Measurements from ENCODE around the gene PEAK3. TPM values are rescaled to one million over a fixed set of nuclear protein-coding genes. Genes with fewer than 3 reads are reported as not detected.

The PEAK3 gene
- total RNA-seq, 4 donors from 2014 or later, result 0.27 to 1.6 (median 0.59) TPM

DNA sequence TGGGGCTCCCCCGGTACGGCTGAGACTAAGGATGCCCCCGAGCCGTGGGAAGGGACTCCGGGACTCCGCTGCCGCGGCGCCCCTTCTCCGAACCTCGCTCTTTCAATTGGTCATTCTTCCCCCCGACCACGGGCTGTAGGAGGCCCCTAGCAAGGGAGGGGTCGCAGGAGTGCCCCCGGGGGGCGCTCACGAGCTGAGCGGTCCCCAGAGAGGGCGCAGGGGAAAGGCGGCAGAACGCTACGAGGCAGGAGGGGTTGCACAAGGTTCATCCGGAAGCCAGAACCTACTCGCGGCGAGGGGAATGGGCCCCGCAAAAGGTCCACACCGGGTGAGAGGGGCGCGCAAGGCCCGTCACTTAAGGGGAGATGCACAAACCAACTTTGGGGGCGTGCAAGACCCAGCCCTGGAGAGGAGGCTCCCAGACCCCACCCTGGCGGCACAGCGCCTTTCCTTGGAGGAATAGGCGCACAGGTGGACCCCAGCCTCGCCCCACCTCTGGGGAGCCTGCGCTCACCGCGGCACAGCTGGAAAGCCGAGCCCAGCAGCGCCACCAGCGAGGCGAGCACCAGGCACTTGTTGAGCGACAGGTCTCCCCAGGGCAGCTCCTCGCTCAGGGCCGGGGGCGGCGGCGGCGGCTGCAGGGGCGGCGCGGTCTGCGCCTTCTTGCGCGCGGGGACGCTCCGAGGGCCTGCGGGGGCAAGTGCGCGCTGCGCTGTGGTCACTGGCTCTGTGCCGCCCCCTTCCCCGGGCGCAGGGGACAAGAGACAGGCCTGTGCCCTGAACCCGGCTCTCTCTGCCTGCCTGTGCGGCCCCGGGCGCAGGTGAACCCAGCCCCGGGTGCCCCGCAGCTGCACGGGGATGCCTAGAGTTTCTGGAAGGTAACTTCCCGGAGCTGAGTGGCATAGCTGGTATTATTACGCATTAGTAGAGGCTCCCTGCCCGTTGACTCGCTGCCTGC is 28.6 kb downstream of the PEAK3 start:
- no peak for DNase-seq
- WGBS, 2 donors, result 5 to 6% methylated on average over 11 to 51 of the region's 77 CpGs
- Histone ChIP-seq H3K4me3 (replicated peaks in 1 of 3) (no peak overlapping the region), H3K4me1 (peaks cover 0 to 38% of the 10 kb centered on the region in 2 donors), H3K36me3 (no peaks in the 10 kb centered on the region), H3K27ac (no peak overlapping the region), H3K27me3 (peaks cover 12% of the 10 kb centered on the region), H3K9me3 (no peaks in the 10 kb centered on the region)
- TF ChIP-seq, protein P1, sequence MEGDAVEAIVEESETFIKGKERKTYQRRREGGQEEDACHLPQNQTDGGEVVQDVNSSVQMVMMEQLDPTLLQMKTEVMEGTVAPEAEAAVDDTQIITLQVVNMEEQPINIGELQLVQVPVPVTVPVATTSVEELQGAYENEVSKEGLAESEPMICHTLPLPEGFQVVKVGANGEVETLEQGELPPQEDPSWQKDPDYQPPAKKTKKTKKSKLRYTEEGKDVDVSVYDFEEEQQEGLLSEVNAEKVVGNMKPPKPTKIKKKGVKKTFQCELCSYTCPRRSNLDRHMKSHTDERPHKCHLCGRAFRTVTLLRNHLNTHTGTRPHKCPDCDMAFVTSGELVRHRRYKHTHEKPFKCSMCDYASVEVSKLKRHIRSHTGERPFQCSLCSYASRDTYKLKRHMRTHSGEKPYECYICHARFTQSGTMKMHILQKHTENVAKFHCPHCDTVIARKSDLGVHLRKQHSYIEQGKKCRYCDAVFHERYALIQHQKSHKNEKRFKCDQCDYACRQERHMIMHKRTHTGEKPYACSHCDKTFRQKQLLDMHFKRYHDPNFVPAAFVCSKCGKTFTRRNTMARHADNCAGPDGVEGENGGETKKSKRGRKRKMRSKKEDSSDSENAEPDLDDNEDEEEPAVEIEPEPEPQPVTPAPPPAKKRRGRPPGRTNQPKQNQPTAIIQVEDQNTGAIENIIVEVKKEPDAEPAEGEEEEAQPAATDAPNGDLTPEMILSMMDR (IDR thresholded peaks at IDR 0.05), result no peak
- TF ChIP-seq POLR2A (IDR thresholded peaks at IDR 0.05), result no peak
- intact Hi-C loops (cut with DNase I), result no loop called here

DNA sequence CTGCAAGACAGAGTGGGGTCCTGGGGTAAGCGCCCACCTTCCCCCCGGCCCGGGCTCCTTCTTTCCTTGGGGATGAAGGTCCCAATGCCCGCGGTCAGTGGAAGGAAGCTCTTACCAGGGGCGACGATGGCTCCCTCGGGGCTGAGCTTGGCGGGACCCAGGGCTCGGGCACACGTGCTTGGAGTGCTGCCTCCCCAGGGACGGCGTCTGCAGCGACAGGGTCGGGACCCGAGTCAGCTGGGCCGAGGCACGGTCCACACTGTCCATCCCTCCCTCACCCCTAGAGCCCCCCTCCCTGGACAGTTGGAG is 29.2 kb downstream of the PEAK3 start:
- Histone ChIP-seq H3K4me1 (peaks cover 0 to 38% of the 10 kb centered on the region in 2 donors), H3K4me3 (replicated peaks in 1 of 3) (no peak overlapping the region), H3K27me3 (peaks cover 12% of the 10 kb centered on the region), H3K36me3 (peaks cover 2 to 5% of the 10 kb centered on the region in 2 donors), H3K27ac (no peak overlapping the region), H3K9me3 (no peaks in the 10 kb centered on the region)
- intact Hi-C loops (cut with DNase I), result no loop called here
- no peak for DNase-seq
- WGBS, 2 donors, result 0 to 3% methylated on average over 1 to 12 of the region's 18 CpGs
- TF ChIP-seq POLR2A (IDR thresholded peaks at IDR 0.05), result no peak
- TF ChIP-seq, protein P1 (IDR thresholded peaks at IDR 0.05), result no peak

DNA sequence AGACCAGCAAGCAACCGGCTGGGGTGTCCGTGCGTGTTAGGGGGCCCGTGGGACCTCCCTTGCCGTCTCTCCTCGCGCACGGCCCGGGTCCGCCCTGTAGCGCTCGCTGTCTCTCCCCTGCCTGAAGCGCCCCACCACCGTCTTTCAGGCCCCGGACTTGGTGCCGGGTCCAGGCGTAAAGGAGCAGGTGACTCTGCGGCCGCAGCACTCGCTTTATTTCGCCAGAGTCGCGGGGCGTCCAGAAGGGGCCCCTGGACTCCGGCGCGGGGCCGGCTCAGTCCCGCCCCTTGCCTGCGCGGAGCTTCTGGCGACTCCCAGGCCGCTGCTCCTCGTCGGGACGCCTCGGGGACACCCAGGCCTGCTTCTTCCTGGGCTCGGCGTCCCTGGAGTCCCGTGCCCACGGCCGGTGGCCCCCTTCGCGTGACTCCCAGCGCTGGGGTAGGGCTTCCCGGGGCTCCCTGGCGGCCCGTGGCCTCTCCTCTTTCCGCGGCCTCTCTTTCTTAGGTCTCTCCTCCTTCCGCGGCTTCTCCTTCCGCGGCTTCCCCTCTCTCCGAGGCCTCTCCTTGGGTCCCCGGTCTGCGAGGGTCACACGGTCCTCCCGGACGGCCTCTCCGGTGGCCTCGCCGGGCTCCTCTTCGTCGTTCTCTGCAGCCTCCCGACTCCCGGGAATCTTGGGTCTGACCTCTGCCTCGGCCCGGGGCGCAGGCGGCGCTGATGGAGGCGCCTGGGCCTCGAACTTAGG is 29.7 kb downstream of the PEAK3 start:
- H3K27me3 ChIP-seq, result peaks cover 12% of the 10 kb centered on the region
- intact Hi-C loops (cut with DNase I), result no loop called here

DNA sequence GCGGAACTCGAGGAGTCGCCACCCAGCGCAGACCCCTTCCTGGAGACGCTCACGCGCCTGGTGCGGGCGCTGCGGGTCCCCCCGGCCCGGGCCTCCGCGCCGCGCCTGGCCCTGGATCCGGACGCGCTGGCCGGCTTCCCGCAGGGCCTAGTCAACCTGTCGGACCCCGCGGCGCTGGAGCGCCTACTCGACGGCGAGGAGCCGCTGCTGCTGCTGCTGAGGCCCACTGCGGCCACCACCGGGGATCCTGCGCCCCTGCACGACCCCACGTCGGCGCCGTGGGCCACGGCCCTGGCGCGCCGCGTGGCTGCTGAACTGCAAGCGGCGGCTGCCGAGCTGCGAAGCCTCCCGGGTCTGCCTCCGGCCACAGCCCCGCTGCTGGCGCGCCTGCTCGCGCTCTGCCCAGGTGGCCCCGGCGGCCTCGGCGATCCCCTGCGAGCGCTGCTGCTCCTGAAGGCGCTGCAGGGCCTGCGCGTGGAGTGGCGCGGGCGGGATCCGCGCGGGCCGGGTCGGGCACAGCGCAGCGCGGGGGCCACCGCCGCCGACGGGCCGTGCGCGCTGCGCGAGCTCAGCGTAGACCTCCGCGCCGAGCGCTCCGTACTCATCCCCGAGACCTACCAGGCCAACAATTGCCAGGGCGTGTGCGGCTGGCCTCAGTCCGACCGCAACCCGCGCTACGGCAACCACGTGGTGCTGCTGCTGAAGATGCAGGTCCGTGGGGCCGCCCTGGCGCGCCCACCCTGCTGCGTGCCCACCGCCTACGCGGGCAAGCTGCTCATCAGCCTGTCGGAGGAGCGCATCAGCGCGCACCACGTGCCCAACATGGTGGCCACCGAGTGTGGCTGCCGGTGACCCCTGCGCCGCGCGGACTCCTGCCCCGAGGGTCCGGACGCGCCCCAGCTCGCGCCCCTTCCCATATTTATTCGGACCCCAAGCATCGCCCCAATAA is 30.6 kb downstream of the PEAK3 start:
- Histone ChIP-seq H3K27me3 (peaks cover 12% of the 10 kb centered on the region), H3K4me3 (replicated peaks in 1 of 3) (no peak overlapping the region), H3K9me3 (no peaks in the 10 kb centered on the region), H3K36me3 (peaks cover 16 to 19% of the 10 kb centered on the region in 2 donors), H3K4me1 (peaks cover 0 to 38% of the 10 kb centered on the region in 2 donors), H3K27ac (no peak overlapping the region)
- intact Hi-C loops (cut with DNase I), result no loop called here
- no peak for TF ChIP-seq POLR2A (IDR thresholded peaks at IDR 0.05)
- TF ChIP-seq, protein P1 (IDR thresholded peaks at IDR 0.05), result no peak
- WGBS, 2 donors, result 15% methylated on average over 5 of the region's 125 CpGs; no CpG with 5 or more reads in 1 of the 2 donors
- DNase-seq, result no peak

More for the DNA sequence above, 29.7 kb downstream of the PEAK3 start:
- no peak overlapping the region for H3K27ac ChIP-seq
- TF ChIP-seq, protein P1 (IDR thresholded peaks at IDR 0.05), result no peak
- TF ChIP-seq POLR2A (IDR thresholded peaks at IDR 0.05), result no peak
- H3K9me3 ChIP-seq, result no peaks in the 10 kb centered on the region
- DNase-seq, result no peak
- H3K4me1 ChIP-seq, result peaks cover 0 to 38% of the 10 kb centered on the region in 2 donors
- WGBS, 2 donors, result 10 to 11% methylated on average over 32 to 47 of the region's 74 CpGs
- H3K4me3 ChIP-seq (replicated peaks in 1 of 3), result no peak overlapping the region
- H3K36me3 ChIP-seq, result peaks cover 8 to 11% of the 10 kb centered on the region in 2 donors

Measured in thyroid gland (tissue), 4 donors.